HG03460 (cell line): Measurements from ENCODE around the gene TENM3.

Source experiments
- ATAC-seq: cut with Tn5 transposase; IDR thresholded peaks from one replicate; pipeline ENCODE4 v1.9.1; 2021; ENCODE audit not compliant: unreplicated experiment

TENM3 gene

DNA sequence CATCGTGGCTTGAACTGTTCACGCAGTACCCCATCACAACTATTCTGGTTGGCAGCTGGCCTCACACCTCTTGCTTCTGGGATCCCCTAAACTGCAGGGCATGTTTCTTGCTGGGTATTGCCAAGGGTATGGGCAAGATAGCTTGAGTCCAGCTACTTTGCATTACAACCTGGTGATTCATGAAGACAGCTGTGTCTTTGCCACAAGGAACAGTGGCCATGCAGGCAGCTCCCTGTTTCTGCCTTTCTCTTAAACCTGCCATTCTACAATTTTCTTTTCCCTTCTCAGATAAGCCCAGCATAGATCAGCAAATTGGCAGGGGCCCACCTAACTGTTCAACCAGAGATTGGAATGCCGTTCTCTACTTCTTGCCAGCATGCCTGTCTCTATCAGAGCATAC lies 42.8 kb downstream of the TENM3 start:
- ATAC-seq, result no peak

- no peak for ATAC-seq
Observed at GRCh38 chr4:182286931-182287330, 43.7 kb downstream of the TENM3 start.

DNA sequence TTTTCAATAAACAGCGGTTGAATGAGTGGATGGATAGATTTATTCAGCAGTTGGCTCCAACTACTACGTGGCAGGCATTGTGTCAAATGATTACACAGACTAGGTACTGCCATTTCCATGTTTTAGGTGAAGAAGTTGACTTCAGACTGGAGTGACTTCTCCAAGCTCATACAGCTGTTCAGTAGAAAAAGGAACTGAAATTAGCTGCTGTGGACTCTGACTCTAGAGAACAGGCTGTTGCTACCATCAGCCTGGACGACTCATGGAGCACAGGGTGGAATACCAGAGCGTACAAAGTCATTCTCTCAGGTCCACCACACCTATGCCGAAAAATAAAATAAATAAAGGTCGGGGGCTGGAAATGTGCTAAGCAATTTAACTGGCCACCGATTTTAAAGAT lies 45.3 kb downstream of the TENM3 start:
- ATAC-seq, result no peak

DNA sequence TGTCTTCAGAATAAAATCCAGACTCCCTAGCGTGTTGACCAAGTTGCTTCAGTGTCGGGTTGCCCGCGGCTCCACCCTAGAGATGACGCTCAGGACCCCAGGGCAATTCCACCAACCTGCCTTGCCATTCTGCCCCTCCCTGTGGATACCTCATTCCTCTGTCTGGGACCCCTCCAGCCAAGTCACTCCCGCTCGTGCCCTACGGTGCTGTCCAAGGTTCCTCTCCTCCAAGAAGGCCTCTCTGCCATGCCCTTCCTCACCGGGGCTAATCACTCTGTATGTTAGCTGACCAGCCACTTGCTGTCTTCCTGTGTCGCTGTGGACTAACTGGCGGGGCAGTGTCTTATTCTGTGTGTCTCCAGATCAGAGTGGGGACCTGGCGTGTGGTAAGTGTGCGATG lies 46.6 kb downstream of the TENM3 start:
- no peak for ATAC-seq

DNA sequence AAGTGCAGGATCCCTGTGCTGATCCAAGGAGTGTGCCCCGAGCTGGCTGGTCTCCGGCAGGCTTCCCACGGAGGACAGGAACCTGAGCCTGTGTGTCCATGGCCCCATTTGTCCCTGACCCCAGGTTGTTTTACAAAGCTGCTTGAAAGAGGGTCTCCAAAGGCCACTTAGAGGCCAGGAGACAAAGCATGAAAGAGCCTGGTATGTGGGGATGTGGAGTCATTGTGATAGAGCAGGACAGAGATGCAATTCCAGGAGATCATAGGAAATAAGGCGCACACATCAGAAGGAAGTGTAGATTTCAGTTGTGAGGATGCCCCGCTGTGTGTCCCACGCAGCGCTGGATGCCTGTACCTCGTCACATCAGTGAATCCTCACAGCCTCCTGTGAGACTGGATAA lies 48.0 kb downstream of the TENM3 start:
- ATAC-seq, result no peak

- ATAC-seq, result no peak
Observed at GRCh38 chr4:182291597-182292270, 48.5 kb downstream of the TENM3 start.

GRCh38 chr4:182292612-182293011 lies 49.4 kb downstream of the TENM3 start:
- no peak for ATAC-seq

DNA sequence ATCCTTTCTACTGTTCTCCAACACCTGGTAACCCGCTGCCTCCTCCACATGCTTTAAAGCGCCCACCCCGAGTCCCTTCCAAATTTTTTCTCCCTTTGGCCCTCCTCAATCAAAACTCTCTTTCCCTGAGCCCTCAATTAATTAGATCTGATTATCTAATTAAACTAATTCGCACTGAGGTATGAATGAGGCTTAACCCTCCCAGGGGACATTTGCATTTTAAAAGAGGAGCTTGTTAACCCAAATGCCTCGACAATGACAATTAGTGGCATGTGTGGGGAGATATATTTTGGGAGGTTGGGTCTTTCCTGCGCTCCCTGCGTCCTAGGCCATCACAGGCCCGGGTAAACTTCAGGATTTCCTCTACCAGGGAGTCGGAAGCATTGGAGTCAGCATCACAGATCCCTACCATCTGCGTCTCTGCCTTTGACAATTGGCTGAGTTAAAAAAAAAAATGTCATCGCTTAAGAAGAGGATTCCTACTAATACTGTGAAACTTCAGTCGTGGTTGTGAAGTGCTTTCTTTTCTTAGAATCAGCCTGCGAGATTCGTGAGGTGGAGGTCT lies 50.6 kb downstream of the TENM3 start:
- ATAC-seq, result no peak

DNA sequence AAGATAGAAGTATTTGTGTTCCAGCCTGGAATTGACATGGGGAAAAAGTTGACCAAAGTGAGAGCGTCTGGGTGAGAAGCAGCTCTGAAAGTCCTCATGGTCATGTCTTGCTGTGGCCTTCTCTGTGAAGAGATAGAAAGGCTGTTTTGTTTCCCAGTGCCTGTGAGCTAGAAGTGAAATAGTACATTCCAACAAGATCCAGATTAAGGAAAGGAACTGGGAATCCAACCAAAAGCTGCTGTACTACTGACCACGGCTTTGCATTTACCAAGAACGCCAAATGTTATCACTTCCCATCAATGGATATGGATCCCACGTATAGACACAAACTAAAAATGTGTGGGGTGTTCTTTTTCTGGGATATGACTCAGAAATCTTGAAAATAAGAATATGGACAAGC lies 51.2 kb downstream of the TENM3 start:
- ATAC-seq, result no peak

- ATAC-seq, result no peak
Observed at GRCh38 chr4:182297659-182298058, 54.5 kb downstream of the TENM3 start.

DNA sequence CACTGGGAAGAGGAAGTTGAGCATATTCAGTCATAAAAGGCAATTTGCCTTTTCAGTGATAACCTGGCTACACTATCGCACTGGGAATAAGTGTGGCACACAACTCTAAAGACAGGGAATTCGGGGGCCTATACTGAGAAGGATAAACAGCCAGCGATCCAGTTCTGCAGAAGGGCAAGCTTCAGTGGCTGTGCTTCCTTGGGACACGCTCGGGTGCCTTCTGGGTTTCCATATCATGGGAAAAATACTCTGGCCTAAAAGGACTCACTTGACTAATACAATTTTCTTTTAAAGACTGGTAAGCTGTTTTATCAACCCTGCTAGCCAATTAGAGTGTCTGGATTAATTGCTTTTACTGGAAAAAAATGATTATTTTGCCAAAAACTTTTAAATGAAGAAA lies 58.5 kb downstream of the TENM3 start:
- no peak for ATAC-seq

DNA sequence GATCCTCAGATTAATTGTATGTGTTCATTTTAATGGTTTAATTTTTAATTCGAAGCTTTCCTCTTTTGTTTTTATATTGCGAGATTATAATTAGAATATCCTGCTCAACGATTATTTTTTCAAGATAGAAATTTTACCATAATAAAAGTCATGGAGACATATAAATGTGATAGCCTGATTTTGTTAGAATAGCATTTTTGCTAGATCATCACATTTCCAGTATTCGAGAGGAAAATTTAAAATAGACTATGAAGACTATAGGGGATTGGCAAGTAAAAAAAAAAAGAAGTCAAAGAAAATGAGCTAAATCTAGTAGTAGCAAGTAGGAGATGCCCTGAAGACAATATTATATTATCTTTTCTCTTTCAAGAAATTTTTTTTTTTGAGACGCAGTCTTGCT lies 60.6 kb downstream of the TENM3 start:
- ATAC-seq, result no peak

GRCh38 chr4:182306792-182307507 lies 63.7 kb downstream of the TENM3 start:
- no peak for ATAC-seq

DNA sequence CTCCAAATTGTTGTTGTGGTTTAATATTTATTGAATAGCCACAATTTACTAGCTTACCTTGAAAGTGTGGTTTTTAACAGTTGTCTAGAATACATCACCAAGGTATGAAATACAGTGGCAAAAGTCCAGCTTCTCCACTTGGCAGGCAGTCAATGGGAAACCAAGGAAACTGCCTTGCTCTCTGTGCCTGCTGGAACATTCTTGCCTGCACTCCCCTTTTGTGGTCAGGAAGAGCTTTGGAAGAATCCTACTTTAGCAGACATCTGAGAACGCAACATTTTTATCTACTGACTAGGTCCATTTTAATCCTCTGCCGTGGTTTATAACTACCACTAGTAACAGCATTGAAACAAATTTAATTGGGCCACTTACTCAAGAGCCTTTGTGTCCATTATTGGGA lies 64.5 kb downstream of the TENM3 start:
- no peak for ATAC-seq

GRCh38 chr4:182309877-182310276 lies 66.7 kb downstream of the TENM3 start:
- ATAC-seq, result no peak

GRCh38 chr4:182310316-182310715 lies 67.1 kb downstream of the TENM3 start:
- ATAC-seq, result no peak

DNA sequence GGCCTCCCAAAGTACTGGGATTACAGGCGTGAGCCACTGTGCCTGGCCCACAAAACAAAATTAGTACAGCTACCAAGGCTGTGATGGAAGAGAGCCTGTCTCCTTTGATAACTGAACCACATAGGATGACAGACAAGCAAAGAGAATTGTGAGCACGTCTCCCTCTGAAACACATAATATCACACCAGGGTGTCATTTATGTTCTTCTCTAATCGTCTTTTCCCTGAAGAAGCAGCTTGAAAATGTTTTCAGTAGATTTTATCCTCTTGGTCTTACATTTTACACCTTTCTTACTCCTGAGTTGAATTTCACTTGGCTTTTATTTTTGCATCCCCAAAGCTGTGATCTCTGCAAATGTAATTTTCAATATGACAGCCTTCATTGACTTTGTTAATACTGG lies 67.8 kb downstream of the TENM3 start:
- ATAC-seq, result no peak

- ATAC-seq, result no peak
Observed at GRCh38 chr4:182314537-182314936, 71.3 kb downstream of the TENM3 start.

GRCh38 chr4:182318256-182318655 lies 75.1 kb downstream of the TENM3 start:
- ATAC-seq, result no peak

GRCh38 chr4:182320092-182320491 lies 76.9 kb downstream of the TENM3 start:
- no peak for ATAC-seq

DNA sequence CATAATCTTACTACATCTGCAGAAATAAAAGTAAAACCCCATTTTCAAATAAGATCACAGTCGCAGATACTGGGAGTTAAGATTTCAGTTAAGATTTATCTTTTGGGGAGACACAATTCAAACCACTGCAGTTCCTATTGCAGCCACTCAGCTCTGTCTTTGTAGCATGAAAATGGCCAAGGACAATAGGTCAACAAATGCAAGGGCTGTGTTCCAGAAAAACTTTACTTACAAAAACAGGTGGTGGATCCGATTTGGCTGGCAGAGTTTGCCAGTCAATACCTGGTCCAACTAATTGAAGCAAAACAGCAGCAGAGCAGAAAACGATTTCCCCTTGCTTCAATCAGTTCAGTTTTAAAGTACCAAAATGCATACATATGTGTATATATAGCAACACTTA lies 77.4 kb downstream of the TENM3 start:
- ATAC-seq, result no peak

GRCh38 chr4:182324282-182324681 lies 81.1 kb downstream of the TENM3 start:
- no peak for ATAC-seq

GRCh38 chr4:182325397-182325796 lies 82.2 kb downstream of the TENM3 start:
- ATAC-seq, result no peak
